GM12892 (cell line): ENCODE measurements around the gene NAPSA.

ENCODE experiments used
- POLR2A ChIP-seq: IDR thresholded peaks from 2 replicates; pipeline ENCODE4 v1.6.1; 2011; ENCODE audit warnings: low read depth, low read length, control low read depth
- POLR2AphosphoS5 ChIP-seq: IDR thresholded peaks from 2 replicates; pipeline ENCODE4 v1.6.1; 2011; ENCODE audit warnings: low read depth, low read length, control low read depth
- TAF1 ChIP-seq: IDR thresholded peaks from 2 replicates; pipeline ENCODE4 v1.6.1; 2011; ENCODE audit warnings: low read depth, mild to moderate bottlenecking, control low read depth, low read length, borderline replicate concordance

GRCh38 chr19:50413531-50413930 lies 48.1 kb upstream of the NAPSA start:
- TF ChIP-seq POLR2AphosphoS5 (no peak), POLR2A (no peak), TAF1 (no peak)
